Esophagus muscularis mucosa (tissue), 3 donors: ENCODE results near the gene PIP5KL1.

ENCODE experiments used
- CTCF ChIP-seq, 3 experiments: fragments of 200-600 bp in 2 of 3; fragments of 450-650 bp in 1 of 3; sonication (generic) in 2 of 3; IDR thresholded peaks; one replicate each; pipeline ENCODE4 v1.5.1; 2017 to 2019; ENCODE audit warnings: antibody characterized with exemption in 3 of 3, mild to moderate bottlenecking in 2 of 3, moderate library complexity in 1 of 3
- POLR2A ChIP-seq: fragments of 450-650 bp; IDR thresholded peaks from one replicate; pipeline ENCODE4 v1.6.1; 2017; ENCODE audit warnings: antibody characterized with exemption, moderate library complexity, mild to moderate bottlenecking, low read depth
- POLR2AphosphoS5 ChIP-seq, 2 donors: sonication (generic); formaldehyde crosslinking; IDR thresholded peaks; one replicate each; pipeline ENCODE4 v1.6.1; 2017; ENCODE audit warnings: antibody characterized with exemption in 2 of 2

- TF ChIP-seq CTCF (IDR thresholded peaks at IDR 0.05) (no peak), POLR2AphosphoS5 (IDR thresholded peaks at IDR 0.05) (no peak), POLR2A (no peak)
Observed at GRCh38 chr9:127975376-127976315, 45.1 kb upstream of the PIP5KL1 start.
